GM12878 (cell line): Measurements from ENCODE around the gene SHISA3. TPM values are rescaled to one million over a fixed set of nuclear protein-coding genes. Genes with fewer than 3 reads are reported as not detected.

Source experiments
- ATAC-seq: fragments of 200-7000 bp; cut with Tn5 transposase; 3 replicates; pipeline ENCODE4 v1.9.1; 2020; ENCODE audit warnings: mild to moderate bottlenecking, moderate library complexity
- BruUV-seq: library from RNA; stranded (reverse); fragments of 400-500 nt; replicated peaks from 2 replicates; lab custom pipeline; 2021; lab: Mats Ljungman, UMichigan
- CTCF ChIA-PET: fragments of 300-600 bp; sonication (Branson Sonifier 250); formaldehyde crosslinking; extraction: SDS; loops from one replicate; lab custom pipeline; 2021; ENCODE audit warnings: inconsistent platforms; lab: Yijun Ruan, JAX
- POLR2A ChIA-PET: fragments of 350-600 bp; formaldehyde crosslinking; extraction: SDS; loops from one replicate; lab custom pipeline; 2021; ENCODE audit warnings: inconsistent platforms; lab: Charles Lee
- RAD21 ChIA-PET: fragments of 300-600 bp; sonication (Branson Sonifier 250); formaldehyde crosslinking; loops from one replicate; lab custom pipeline; 2023; ENCODE audit warnings: antibody characterized with exemption; ENCODE audit not compliant: unreplicated experiment; lab: Charles Lee
- SMC1A ChIA-PET: fragments of 300-600 bp; sonication (Branson Sonifier 250); formaldehyde crosslinking; loops from one replicate; lab custom pipeline; 2023; ENCODE audit not compliant: unreplicated experiment, uncharacterized antibody; lab: Charles Lee
- DNase-seq: peaks from one replicate; pipeline ENCODE4 v3.0.0-alpha.2; 2011; ENCODE audit warnings: low read depth, low spot score
- FAIRE-seq: peaks from 3 replicates; lab custom pipeline; 2011; peaks lifted over from hg19 to GRCh38; lab: Jason Lieb, UNC
- H2AFZ ChIP-seq: 2 replicates; pipeline ENCODE4 v1.6.0; 2011; ENCODE audit warnings: low read depth, low read length, control low read depth; ENCODE audit not compliant: control insufficient read depth
- H3K27ac ChIP-seq: 2 replicates; pipeline ENCODE4 v1.5.1; 2011; ENCODE audit warnings: control low read depth; ENCODE audit not compliant: control insufficient read depth, insufficient read depth
- H3K27me3 ChIP-seq, 2 experiments: replicated peaks in 1 of 2; 2 replicates each; pipeline versions ENCODE4 v1.6.0 to v1.6.1; 2011; ENCODE audit warnings: low read length in 1 of 2; ENCODE audit not compliant: control insufficient read depth in 2 of 2, insufficient read depth in 2 of 2
- H3K36me3 ChIP-seq, 2 experiments: 2 replicates each; pipeline ENCODE4 v1.5.1; 2011; ENCODE audit warnings: low read length in 1 of 2; ENCODE audit not compliant: control insufficient read depth in 2 of 2, insufficient read depth in 2 of 2
- H3K4me1 ChIP-seq: 2 replicates; pipeline ENCODE4 v1.6.1; 2011; ENCODE audit warnings: mild to moderate bottlenecking, low read length, moderate library complexity, mixed read lengths; ENCODE audit not compliant: control insufficient read depth, insufficient read depth
- H3K4me2 ChIP-seq: 2 replicates; pipeline ENCODE4 v1.6.0; 2011; ENCODE audit warnings: control low read depth; ENCODE audit not compliant: control insufficient read depth, insufficient read depth
- H3K4me3 ChIP-seq: fragments of 200-600 bp; sonication (generic); 2 replicates; pipeline ENCODE4 v1.5.1; 2016
- H3K79me2 ChIP-seq: 2 replicates; pipeline ENCODE4 v1.6.0; 2011; ENCODE audit warnings: low read length; ENCODE audit not compliant: control insufficient read depth, insufficient read depth
- H3K9ac ChIP-seq: 2 replicates; pipeline ENCODE4 v1.8.0; 2011; ENCODE audit warnings: low read length, control low read depth, mixed read lengths; ENCODE audit not compliant: control insufficient read depth, insufficient read depth
- H3K9me3 ChIP-seq: replicated peaks from 3 replicates; pipeline ENCODE4 v1.5.1; 2011; ENCODE audit warnings: mild to moderate bottlenecking, low read length; ENCODE audit not compliant: control insufficient read depth, insufficient read depth
- H4K20me1 ChIP-seq: 2 replicates; pipeline ENCODE4 v1.6.0; 2011; ENCODE audit not compliant: control insufficient read depth, insufficient read depth
- BHLHE40 ChIP-seq, 2 experiments: fragments of 450-650 bp in 1 of 2; IDR thresholded peaks; 2 replicates each; pipeline ENCODE4 v1.6.1; 2011 to 2017; ENCODE audit warnings: low read depth in 2 of 2, borderline replicate concordance in 1 of 2, improper control_type of control experiment in 1 of 2, low read length in 1 of 2, mild to moderate bottlenecking in 1 of 2
- EED ChIP-seq: sonication (generic); IDR thresholded peaks from 2 replicates; pipeline ENCODE4 v1.6.1; 2016; ENCODE audit warnings: antibody characterized with exemption, low read depth
- EP300 ChIP-seq, 2 experiments: fragments of 150-350 bp in 1 of 2; IDR thresholded peaks; 2 replicates each; pipeline ENCODE4 v1.6.1; 2011 to 2012; ENCODE audit warnings: low read depth in 2 of 2, low read length in 2 of 2, borderline replicate concordance in 1 of 2, improper control_type of control experiment in 1 of 2, inconsistent platforms in 1 of 2; ENCODE audit not compliant: control insufficient read depth in 1 of 2
- FOXM1 ChIP-seq: IDR thresholded peaks from 2 replicates; pipeline ENCODE4 v1.6.1; 2012; ENCODE audit warnings: low read depth, mild to moderate bottlenecking, inconsistent platforms, low read length, moderate library complexity
- IKZF1 ChIP-seq: fragments of 450-650 bp; conservative IDR thresholded peaks from 2 replicates; pipeline ENCODE4 v1.6.1; 2017; ENCODE audit warnings: antibody characterized with exemption, mild to moderate bottlenecking
- IKZF2 ChIP-seq, 2 experiments: fragments of 450-650 bp; IDR thresholded peaks; 2 replicates each; pipeline ENCODE4 v1.6.1; 2017; ENCODE audit warnings: mild to moderate bottlenecking in 2 of 2, moderate library complexity in 2 of 2
- MEF2B ChIP-seq: fragments of 450-650 bp; IDR thresholded peaks from 2 replicates; pipeline ENCODE4 v1.6.1; 2018; ENCODE audit warnings: mild to moderate bottlenecking, moderate library complexity; ENCODE audit not compliant: partially characterized antibody, poor library complexity, severe bottlenecking
- NFIC ChIP-seq: IDR thresholded peaks from 2 replicates; pipeline ENCODE4 v1.6.1; 2012; ENCODE audit warnings: low read depth, mild to moderate bottlenecking, inconsistent platforms, low read length, moderate library complexity
- RUNX3 ChIP-seq: IDR thresholded peaks from 2 replicates; pipeline ENCODE4 v1.6.1; 2012; ENCODE audit warnings: low read length, inconsistent platforms
- SP1 ChIP-seq: IDR thresholded peaks from one replicate; pipeline ENCODE4 v1.6.1; 2011; ENCODE audit warnings: low read depth, low read length
- SPI1 ChIP-seq: IDR thresholded peaks from 2 replicates; pipeline ENCODE4 v1.6.1; 2011; ENCODE audit warnings: low read depth, mild to moderate bottlenecking, low read length, moderate library complexity, borderline replicate concordance; ENCODE audit not compliant: insufficient read depth
- TCF12 ChIP-seq: IDR thresholded peaks from 2 replicates; pipeline ENCODE4 v1.6.1; 2011; ENCODE audit warnings: low read depth, mild to moderate bottlenecking, low read length
- ZNF622 ChIP-seq: fragments of 450-650 bp; IDR thresholded peaks from 2 replicates; pipeline ENCODE4 v1.6.1; 2017; ENCODE audit warnings: mild to moderate bottlenecking, inconsistent platforms
- WGBS: methylation state at CpG from one replicate; pipeline ENCODE4 v1.1.6; 2016; ENCODE audit warnings: low lambda C conversion rate; ENCODE audit not compliant: insufficient replicate concordance, insufficient coverage; ENCODE audit errors: missing lambda C conversion rate; 5-methylcytosine and 5-hydroxymethylcytosine counted together
- in situ Hi-C: fragments of 300-500 bp; cut with MboI; formaldehyde crosslinking; loops from 9 replicates; pipeline ENCODE4 v1.14.3; 2018; ENCODE audit warnings: mixed read lengths
- intact Hi-C: fragments of 100-400 bp; cut with micrococcal nuclease; formaldehyde crosslinking; loops from one replicate; pipeline ENCODE4 v1.14.2; 2022; ENCODE audit not compliant: unreplicated experiment
- polyA plus RNA-seq, 11 experiments: library from polyadenylated mRNA; depleted of rRNA in 4 of 11; unstranded in 6 of 11; stranded (reverse) in 5 of 11; fragments of >200 nt; fragmentation: Nextera tagmentation in 4 of 11; fragmentation: Illumina TruSeq in 1 of 11; extraction: Ambion mirVana in 4 of 11; extraction: Trizol in 1 of 11; gene quantifications; 1 replicate in 1 of 11; 2 replicates in 10 of 11; pipeline versions ENCODE4 v1.2.1 to v1.2.3, GENCODE V29; 2011 to 2016; ENCODE audit warnings: inconsistent platforms in 2 of 11, missing spikeins in 2 of 11, low read depth in 1 of 11
- total RNA-seq, 4 experiments: library from RNA; depleted of rRNA in 3 of 4; stranded (reverse); fragments of >200 nt in 3 of 4; fragmentation: Illumina TruSeq in 1 of 4; extraction: Trizol in 1 of 4; gene quantifications; 2 replicates each; pipeline versions ENCODE4 v1.2.1 to v1.2.3, GENCODE V29; 2013 to 2021
- TF ChIP-seq, protein P1 (sequence below): fragments of 450-650 bp; IDR thresholded peaks from 2 replicates; pipeline ENCODE4 v1.6.1; 2017; ENCODE audit warnings: low read depth, mild to moderate bottlenecking, moderate library complexity
- TF ChIP-seq, protein P2 (sequence below): fragments of 450-650 bp; IDR thresholded peaks from 2 replicates; pipeline ENCODE4 v1.6.1; 2014; ENCODE audit warnings: mild to moderate bottlenecking

SHISA3 gene
- total and polyA plus RNA-seq, 10 of the 15 experiments (the other 5 are each of a cell fraction or from before 2014, with no cell fraction given), result 0.03 to 7.2 (median 4.4) TPM

DNA sequence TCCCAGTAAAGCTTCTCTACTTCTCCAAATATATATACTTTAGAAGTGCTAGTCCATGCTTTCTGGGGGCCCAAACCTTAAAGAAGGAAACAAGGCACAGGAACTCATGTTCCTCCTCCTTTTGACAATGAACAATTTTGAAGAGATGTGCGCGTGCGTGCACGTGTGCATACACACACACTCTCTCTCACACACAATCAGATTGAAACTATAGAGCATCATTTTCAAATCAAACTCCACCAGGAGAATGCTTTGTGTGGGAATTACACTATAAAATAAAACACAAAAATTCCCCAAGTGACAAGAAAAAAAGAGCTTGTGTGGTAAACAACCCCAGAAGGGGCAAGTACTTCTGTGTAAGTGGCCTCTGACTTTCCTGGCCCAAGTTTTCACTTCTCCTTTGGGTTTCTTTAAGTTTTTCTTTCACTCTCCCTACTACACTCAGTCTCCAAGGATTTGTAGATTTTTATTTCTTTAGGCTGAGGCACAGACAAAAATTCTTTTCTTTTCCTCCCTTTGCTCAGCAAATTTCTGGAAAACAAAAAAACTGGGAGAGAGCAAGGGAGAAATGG, 46.6 kb upstream of the SHISA3 start:
- H3K79me2 ChIP-seq, result no peaks in the 10 kb centered on the region
- WGBS, result 53% methylated on average over 4 of the region's 4 CpGs
- H2AFZ ChIP-seq, result peak overlapping the region; percentile 41
- peaks cover 19% of the 10 kb centered on the region for H3K4me1 ChIP-seq
- H3K4me2 ChIP-seq, result peak overlapping the region; percentile 40
- ChIA-PET POLR2A (interaction anchor here (0.9 kb wide), 1 partner anchor 10 kb away, joined by 3 read pairs; no protein-coding TSS in a partner anchor), CTCF (interaction anchor here (0.7 to 2.9 kb wide), 3 partner anchors 20 to 1894 kb away, joined by 3 to 11 read pairs (median 3); no protein-coding TSS in a partner anchor), SMC1A (interaction anchor here (0.6 to 1.5 kb wide), 4 partner anchors 18 to 672 kb away, joined by 3 to 4 read pairs (median 3); no protein-coding TSS in a partner anchor), RAD21 (interaction anchor here (1.4 kb wide), 1 partner anchor 11 kb away, joined by 3 read pairs; no protein-coding TSS in a partner anchor)
- FAIRE-seq, result no peak
- H3K4me3 ChIP-seq, result no peak overlapping the region; the same call in 1 of the 2 replicates
- H3K27me3 ChIP-seq, result no peaks in the 10 kb centered on the region
- peak overlapping the region; percentile 46 for H3K27ac ChIP-seq
- no peak overlapping the region for H3K9ac ChIP-seq
- no TSS peak for BruUV-seq
- H3K36me3 ChIP-seq, result no peaks in the 10 kb centered on the region
- in situ Hi-C loops (no loop called here), intact Hi-C loops (no loop called here)
- no peak for DNase-seq
- ATAC-seq, result peak; percentile 76
- no peaks in the 10 kb centered on the region; the same call in 2 of the 3 replicates for H3K9me3 ChIP-seq
- no peaks in the 10 kb centered on the region for H4K20me1 ChIP-seq
- TF ChIP-seq NFIC (peak; percentile 70; the same call in 1 of the 2 replicates), IKZF2 (IDR thresholded peaks at IDR 0.05) (peak; percentile 51 to 60; a peak in 2 of 4 replicates), EP300 (IDR thresholded peaks at IDR 0.05; ENCODE audit: borderline replicate concordance in 1 of 2, control insufficient read depth in 1 of 2, low read depth in 2 of 2, low read length in 2 of 2) (no peak), FOXM1 (0 out of 2 replicates have a peak, but pooled peaks have one; percentile 21), TCF12 (no peak), EED (peak; percentile 61; the same call in 1 of the 2 replicates), SPI1 (peak; percentile 82), MEF2B (peak; percentile 10), RUNX3 (peak; percentile 74), BHLHE40 (IDR thresholded peaks at IDR 0.05; ENCODE audit: borderline replicate concordance in 1 of 2, low read depth in 2 of 2, low read length in 1 of 2) (peak; percentile 66 to 70; a peak in 3 of 4 replicates), SP1 (no peak), IKZF1 (peak; percentile 59), ZNF622 (no peak)
- TF ChIP-seq, protein P1, sequence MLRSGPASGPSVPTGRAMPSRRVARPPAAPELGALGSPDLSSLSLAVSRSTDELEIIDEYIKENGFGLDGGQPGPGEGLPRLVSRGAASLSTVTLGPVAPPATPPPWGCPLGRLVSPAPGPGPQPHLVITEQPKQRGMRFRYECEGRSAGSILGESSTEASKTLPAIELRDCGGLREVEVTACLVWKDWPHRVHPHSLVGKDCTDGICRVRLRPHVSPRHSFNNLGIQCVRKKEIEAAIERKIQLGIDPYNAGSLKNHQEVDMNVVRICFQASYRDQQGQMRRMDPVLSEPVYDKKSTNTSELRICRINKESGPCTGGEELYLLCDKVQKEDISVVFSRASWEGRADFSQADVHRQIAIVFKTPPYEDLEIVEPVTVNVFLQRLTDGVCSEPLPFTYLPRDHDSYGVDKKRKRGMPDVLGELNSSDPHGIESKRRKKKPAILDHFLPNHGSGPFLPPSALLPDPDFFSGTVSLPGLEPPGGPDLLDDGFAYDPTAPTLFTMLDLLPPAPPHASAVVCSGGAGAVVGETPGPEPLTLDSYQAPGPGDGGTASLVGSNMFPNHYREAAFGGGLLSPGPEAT, result 0 out of 2 replicates have a peak, but pooled peaks have one; percentile 22
- TF ChIP-seq, protein P2, sequence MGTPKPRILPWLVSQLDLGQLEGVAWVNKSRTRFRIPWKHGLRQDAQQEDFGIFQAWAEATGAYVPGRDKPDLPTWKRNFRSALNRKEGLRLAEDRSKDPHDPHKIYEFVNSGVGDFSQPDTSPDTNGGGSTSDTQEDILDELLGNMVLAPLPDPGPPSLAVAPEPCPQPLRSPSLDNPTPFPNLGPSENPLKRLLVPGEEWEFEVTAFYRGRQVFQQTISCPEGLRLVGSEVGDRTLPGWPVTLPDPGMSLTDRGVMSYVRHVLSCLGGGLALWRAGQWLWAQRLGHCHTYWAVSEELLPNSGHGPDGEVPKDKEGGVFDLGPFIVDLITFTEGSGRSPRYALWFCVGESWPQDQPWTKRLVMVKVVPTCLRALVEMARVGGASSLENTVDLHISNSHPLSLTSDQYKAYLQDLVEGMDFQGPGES, result no peak
